C4-2B (cell line): ENCODE results near the gene RASSF5.

Source experiments
- ZFX ChIP-seq: fragments of 450-650 bp; IDR thresholded peaks from 2 replicates; pipeline ENCODE4 v1.6.1; 2017
- TF ChIP-seq, protein P1 (sequence below): fragments of 450-650 bp; conservative IDR thresholded peaks from 2 replicates; pipeline ENCODE4 v1.5.1; 2017; ENCODE audit warnings: mild to moderate bottlenecking

DNA sequence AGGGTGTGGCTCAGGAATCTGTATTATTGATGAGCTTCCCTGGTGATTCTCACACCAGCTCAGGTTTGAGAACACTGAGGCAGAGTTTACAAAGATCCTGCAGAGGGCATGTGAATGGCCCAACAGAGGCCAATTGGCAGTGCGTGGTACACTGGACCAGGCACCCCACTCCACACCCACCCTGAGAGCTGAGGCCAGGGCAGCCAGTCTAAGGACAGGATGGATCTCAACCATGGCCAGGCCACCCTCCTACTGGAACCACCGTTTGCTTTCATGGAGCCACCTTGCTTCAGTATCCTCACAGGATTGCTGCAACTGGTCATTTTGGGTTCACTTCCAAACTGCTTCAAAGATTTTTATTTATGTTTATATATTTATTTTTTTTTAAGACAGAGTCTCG is 7.3 kb upstream of the RASSF5 start:
- TF ChIP-seq, protein P1, sequence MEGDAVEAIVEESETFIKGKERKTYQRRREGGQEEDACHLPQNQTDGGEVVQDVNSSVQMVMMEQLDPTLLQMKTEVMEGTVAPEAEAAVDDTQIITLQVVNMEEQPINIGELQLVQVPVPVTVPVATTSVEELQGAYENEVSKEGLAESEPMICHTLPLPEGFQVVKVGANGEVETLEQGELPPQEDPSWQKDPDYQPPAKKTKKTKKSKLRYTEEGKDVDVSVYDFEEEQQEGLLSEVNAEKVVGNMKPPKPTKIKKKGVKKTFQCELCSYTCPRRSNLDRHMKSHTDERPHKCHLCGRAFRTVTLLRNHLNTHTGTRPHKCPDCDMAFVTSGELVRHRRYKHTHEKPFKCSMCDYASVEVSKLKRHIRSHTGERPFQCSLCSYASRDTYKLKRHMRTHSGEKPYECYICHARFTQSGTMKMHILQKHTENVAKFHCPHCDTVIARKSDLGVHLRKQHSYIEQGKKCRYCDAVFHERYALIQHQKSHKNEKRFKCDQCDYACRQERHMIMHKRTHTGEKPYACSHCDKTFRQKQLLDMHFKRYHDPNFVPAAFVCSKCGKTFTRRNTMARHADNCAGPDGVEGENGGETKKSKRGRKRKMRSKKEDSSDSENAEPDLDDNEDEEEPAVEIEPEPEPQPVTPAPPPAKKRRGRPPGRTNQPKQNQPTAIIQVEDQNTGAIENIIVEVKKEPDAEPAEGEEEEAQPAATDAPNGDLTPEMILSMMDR: no peak
- TF ChIP-seq ZFX: no peak
